GM18505 (cell line): ENCODE data around the gene DMD.
"Not testable (repeated sequence)": the region's sequence is repeated elsewhere in the genome, so short reads cannot be mapped to it uniquely, and the experiment has no call there.

Experiments used
- ATAC-seq: cut with Tn5 transposase; IDR thresholded peaks from one replicate; pipeline ENCODE4 v1.9.1; 2021; ENCODE audit not compliant: unreplicated experiment
- POLR2A ChIP-seq: IDR thresholded peaks from 4 replicates; pipeline ENCODE4 v1.6.1; 2011; ENCODE audit warnings: borderline replicate concordance; ENCODE audit not compliant: insufficient read depth, insufficient read length; ENCODE audit errors: extremely low read depth

DMD gene

DNA sequence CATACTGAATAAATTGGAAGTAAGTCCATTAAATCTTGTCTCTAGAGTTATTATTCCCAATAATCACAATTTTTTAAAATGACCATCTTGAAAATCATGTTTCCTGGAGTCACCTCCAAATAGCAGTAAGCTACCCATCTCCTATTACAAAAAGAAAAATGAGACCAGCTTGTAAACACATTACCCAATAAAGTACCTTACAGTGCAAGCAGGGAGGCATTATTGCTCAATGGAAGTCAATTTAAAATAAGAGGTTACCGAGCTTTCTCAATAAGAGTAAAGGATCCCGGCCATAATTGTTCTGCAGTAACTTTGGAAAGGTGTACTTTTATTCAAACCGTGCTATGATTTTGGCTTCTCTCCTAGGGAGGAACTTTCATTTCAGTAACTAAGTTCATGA, 78.0 kb downstream of the DMD start:
- no peak for TF ChIP-seq POLR2A
- no peak for ATAC-seq

DNA sequence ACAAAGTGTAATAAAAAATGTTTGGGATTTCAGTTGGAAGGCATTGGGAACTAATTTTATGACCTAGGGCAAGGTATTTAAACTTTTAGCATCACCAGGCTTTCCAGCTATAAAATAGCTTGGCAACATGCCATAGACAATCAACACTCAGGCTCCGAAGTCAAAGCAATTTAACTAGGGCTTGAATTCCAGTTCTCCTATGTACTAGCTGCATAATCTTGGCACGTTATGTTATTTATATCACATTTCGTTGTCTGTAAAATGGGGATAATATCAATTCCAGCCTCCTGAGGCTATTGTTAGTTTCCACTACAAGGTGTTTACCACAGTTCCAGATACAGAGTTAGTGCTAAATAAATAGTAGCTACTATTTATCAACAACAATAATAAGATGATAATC, 78.8 kb downstream of the DMD start:
- no peak for TF ChIP-seq POLR2A
- no peak for ATAC-seq

GRCh38 chrX:33129607-33130006, 81.7 kb downstream of the DMD start:
- ATAC-seq, result no peak
- TF ChIP-seq POLR2A, result no peak

DNA sequence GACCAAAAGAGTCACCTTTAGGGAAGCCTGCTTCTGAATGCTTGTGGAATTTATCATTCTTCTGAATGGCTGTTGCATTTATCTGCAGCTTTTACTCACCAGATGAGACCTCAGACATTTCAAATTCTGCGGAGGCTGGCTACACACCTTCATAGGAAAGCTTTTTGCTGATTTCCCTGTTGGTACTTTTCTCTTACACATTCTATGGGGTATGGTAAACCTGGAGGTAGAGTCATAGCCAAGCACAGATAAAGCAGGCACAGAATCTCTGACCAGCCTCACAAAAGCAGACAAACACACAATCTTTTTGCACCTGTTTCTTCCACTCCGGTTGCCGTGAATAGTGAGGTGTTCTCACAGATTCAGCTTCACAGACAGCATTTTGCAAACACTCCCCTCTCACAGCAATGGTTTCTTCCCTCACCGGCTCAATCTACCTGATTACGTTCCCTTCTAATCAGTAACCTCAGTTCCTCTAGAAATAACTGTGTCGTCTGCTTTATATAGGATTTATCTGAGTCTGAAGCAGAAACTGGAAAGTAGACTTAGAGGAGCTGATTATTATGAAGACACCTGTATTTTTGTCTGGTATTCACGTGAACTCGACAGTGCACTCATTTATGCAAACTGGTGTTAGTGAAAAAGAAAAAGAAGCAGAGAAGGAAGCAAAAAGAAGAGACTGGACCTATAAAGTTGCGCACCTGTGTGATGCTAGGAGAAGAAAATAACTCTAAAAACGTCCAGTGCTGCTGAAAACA, 83.1 kb downstream of the DMD start:
- no peak for TF ChIP-seq POLR2A
- no peak for ATAC-seq

- TF ChIP-seq POLR2A, result no peak
- no peak for ATAC-seq
Observed at GRCh38 chrX:33126469-33126868, 84.9 kb downstream of the DMD start.

DNA sequence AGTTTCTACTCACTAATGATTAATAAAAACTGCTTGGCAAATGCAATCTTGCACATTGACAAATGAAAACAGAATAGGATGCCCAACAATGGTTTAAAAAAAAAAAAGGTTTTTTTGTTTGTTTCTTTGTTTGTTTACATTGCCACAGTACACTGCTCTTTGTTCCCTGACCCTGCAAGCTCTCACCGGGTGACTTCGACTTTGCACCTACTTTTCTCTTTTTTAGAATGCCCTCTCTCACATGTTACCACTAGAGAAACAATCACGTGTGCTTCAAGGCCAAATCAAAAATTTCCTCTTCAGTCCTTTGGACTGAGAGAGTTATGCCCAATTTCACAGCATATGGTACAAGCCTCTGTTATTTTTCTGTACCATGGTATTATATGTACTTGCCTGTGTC, 101.5 kb downstream of the DMD start:
- no peak for TF ChIP-seq POLR2A
- ATAC-seq, result no peak

DNA sequence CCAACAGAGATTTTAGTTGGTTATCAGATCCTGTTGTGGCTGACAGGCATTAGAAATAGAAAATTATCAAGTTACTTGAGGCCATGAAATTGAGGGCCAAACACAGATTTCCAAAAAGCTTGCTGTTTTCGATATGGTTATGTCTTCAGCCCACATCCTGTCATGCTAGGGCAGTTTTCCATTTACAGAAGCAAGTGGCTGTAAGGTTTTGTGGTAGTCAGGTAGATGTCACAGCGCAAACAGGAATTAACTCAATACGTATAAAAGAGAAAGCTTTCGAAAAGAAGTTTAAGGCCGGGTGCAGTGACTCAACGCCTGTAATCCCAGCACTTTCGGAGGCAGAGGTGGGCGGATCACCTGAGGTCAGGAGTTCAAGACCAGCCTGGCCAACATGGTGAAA, 104.6 kb downstream of the DMD start:
- no peak for TF ChIP-seq POLR2A
- ATAC-seq, result no peak

DNA sequence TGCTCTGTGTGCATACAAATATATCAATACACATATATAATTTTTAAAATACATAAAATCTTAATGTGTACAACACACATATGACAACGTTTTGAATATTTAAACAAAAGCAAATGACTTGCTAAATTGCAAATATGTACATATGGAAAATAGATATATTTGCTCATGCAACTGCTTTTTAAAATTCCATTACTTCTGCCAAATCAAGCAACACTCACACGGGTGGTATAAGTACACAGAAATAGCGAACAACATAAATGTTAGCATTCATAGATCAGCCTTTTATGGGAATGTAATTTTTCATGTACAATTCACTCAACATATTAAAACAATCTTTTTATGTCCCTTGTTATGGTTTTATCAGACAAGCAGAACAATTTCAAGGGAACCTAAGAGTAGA, 116.3 kb downstream of the DMD start:
- ATAC-seq, result no peak
- TF ChIP-seq POLR2A, result no peak

DNA sequence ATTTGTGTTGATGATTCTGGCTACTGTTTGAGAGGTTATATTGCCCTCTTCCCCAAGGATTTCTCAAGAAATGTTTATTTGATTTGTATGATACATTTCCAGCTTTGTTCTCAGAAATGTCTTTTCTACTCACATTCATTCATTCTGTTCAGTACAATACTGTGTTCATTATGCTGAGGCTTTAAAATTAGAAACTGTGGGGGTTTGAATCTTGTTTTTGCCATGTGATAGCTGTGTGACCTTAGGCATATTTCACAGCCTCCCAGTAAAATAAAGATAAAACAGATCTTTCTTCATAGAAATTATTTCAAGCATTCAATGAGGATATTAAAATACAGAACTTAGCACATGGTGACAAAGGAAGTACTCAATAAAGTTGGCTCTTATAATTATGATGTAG, 123.9 kb downstream of the DMD start:
- no peak for ATAC-seq
- no peak for TF ChIP-seq POLR2A

GRCh38 chrX:33086886-33087285, 124.5 kb downstream of the DMD start:
- TF ChIP-seq POLR2A, result no peak
- no peak for ATAC-seq

DNA sequence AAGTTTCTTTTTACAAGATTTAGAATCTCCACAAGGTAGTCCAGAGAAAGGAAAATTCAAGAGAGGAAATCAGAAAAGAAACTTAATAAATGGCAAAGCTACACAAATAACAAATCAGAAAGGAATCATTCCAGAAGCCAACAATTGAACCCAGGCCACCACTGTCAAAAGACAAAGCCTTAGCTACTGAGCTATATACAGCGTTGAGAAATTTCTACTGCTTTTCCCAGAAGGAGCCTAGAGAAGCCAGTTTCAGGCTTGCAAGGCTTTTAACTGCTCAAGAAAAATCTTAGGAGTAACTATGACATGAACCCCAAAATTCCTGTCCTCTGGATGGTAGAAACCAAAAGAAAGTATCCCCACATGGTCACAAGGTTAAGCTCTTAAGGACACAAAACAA, 129.0 kb downstream of the DMD start:
- TF ChIP-seq POLR2A, result no peak
- no peak for ATAC-seq

GRCh38 chrX:33078273-33078672, 133.1 kb downstream of the DMD start:
- no peak for TF ChIP-seq POLR2A
- ATAC-seq, result no peak

DNA sequence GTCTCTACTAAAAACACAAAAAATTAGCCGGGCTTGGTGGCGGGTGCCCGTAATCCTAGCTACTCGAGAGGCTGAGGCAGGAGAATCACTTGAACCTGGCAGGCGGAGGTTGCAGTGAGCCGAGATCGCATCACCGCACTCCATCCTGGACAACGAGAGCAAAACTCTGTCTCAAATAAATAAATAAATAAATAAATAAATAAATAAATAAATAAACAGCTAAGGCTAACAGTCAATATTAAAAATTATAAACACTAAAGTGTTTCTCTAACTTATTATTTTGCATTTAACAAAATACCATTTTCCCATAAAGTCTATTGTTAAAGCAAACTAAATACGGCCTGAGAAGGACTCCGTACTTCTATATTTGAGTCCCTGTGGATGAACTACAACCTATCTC, 137.7 kb downstream of the DMD start:
- not testable (repeated sequence) for ATAC-seq

DNA sequence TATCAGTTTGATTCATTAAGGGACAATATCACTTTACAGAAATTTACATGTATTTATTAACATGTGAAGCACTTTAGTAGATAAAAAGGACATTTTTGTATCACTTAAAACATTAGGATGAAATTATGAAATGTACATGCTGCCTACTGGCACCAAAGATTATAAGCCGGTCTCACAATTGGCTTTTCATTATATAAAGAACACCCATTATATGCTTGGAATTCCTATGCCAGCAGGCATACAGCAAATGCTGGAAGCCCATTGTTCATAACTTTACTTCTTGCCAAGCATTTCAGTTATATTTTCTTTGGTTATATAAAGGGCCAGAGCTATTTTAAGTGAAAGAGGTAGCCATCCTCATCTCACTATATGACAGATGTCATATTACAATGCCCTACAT, 145.9 kb downstream of the DMD start:
- no peak for TF ChIP-seq POLR2A
- ATAC-seq, result no peak

- no peak for TF ChIP-seq POLR2A
- ATAC-seq, result no peak
Observed at GRCh38 chrX:33062041-33062440, 149.3 kb downstream of the DMD start.
